ENCODE data around the gene PDXP. TPM values are rescaled to one million over a fixed set of nuclear protein-coding genes. Genes with fewer than 3 reads are reported as not detected.
"Not testable (repeated sequence)": the region's sequence is repeated elsewhere in the genome, so short reads cannot be mapped to it uniquely, and the experiment has no call there.

Gene PDXP
- total RNA-seq, 2 donors from 2014 or later: 17.3 to 17.5 TPM

DNA sequence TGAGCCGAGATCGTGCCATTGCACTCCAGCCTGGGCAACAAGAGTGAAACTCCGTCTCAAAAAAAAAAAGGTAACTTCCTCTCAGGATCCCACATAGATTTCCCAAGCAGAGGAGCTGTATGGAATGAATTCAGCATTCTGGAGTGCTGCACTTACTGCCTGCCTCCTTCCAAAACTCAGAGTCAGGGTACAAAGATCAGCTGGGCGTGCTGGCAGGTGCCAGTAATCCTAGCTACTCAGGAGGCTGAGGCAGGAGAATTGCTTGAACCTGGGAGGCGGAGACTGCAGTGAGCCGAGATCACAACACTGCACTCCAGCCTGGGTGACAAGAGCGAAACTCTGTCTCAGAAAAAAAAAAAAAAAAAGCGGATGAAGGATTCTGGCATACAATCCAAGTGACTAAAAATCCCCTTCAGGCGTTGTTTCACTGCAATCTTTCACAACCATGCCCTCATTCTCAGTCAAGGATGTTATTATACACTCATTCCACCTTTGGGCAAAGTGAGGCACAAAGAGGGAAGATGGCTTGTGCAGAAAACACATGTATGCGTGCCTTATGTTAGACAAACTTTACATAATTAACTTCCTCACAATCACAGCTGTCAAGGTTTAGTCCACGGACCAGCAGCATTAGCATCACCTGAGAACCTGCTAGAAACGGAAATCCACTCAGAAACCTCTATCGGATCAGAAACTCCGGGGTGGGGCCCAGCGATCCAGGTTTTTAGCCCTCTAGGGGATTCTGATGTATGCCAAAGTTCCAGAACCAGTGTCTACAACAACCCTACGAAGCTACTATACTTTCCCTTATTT is 26.5 kb downstream of the PDXP start:
- intact Hi-C loops (cut with DNase I): loop anchor here (5.0 kb wide), 3 partner anchors 43 to 57 kb away; no protein-coding TSS in a partner anchor
- no peak for DNase-seq
- no peak for ATAC-seq

DNA sequence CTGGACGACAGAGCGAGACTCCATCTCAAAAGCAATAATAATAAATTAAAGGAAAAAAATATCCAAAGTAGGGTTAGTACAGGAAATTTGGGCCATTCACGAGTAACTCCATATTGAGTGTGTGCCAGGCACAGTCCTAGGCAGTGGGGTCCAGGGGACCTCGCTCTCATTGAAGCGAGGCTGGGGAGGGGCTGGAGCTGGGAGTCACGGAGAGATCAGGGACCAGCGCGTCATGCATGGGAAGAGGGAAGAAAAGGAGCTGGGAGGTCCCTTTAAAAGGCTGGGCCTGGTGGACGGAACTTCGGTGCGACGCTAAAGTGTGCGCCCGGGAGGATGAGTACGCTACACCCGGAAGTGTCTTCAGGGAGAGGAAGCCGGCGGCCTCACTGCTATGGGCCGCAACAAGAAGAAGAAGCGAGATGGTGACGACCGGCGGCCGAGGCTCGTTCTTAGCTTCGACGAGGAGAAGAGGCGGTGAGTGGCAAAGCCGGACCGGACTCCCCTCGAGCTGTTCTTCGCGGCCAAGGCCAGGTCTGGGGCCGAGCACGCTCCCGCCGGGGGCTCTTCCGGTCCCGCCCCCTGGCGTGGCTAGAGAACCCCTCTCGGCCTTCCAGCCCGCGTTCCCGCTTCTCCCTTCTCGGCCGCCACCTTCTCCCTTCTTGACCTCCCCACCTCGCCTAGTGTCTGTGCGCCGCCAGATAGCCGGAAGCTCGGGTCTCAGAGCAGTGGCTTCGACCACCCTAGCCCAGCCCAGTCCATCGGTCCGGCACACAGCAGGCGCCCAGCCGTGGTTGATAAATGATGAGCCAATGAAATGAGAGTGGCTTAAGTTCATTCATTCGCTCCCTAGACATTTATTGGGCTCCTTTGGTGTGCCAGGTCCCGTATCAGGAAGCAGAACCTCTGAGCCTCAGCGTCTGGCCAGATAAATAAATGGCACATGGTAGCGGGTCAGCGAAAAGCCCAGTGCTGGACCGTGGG is 27.8 kb downstream of the PDXP start, which contains the start of gene NOL12:
TSS of gene NOL12 (plus strand) at position 342 of the 981 bp plus-strand sequence. CDS start at position 392, 50 bp downstream.
- intact Hi-C loops (cut with DNase I): loop anchor here (5.0 kb wide), 2 partner anchors 51 to 56 kb away; no protein-coding TSS in a partner anchor
- DNase-seq (peak; percentile 82), ATAC-seq (peak; percentile 87 to 94)

DNA sequence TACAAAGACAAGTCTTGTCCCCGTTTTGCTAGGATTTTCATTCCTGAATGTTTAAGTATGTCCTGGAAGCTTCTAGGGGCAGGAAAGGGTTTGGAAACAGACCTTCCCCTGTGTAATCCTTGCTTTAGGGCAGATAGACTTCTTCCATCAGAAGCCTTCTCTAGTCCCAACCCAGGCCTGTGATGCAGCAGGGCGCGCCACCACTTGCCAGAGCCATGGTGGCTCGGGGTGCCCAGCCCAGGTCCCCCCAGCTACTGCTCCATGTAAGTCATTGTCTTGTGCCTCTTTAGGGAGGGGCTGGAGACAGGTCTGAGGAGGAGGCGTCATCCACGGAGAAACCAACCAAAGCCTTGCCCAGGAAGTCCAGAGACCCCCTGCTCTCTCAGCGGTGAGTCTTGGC is 31.9 kb downstream of the PDXP start:
- no peak for DNase-seq
- intact Hi-C loops (cut with DNase I): no loop called here

DNA sequence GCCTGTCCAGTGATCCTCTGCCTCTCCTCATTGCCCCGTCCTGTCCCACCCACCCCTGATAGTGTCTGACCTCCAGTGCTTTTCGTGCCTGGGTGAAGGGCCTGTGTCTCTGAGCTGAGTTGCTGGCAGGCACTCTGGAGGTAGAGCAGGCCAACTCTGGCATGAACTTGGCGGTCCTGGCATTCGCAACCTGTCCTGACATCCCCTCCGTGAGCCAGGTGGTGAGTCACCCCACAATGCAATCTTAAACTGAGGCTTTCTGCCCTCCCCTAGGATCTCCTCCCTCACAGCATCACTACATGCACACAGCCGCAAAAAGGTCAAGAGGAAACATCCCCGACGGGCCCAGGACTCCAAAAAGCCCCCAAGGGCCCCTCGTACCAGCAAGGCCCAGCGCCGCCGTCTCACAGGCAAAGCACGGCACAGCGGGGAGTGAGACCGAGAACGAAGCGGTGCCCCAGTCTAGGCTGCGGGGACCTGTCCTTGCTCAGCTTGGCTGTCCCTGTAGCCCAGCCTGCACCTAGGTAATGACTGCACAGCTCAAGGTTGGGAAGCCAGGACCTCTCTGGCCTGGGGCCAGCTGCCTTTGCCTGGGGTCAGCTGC is 32.5 kb downstream of the PDXP start:
- intact Hi-C loops (cut with DNase I): no loop called here
- ATAC-seq (peak in 1 of 2 donors; percentile 65), DNase-seq (no peak)

More for the DNA sequence above, 31.9 kb downstream of the PDXP start:
- ATAC-seq: no peak

DNA sequence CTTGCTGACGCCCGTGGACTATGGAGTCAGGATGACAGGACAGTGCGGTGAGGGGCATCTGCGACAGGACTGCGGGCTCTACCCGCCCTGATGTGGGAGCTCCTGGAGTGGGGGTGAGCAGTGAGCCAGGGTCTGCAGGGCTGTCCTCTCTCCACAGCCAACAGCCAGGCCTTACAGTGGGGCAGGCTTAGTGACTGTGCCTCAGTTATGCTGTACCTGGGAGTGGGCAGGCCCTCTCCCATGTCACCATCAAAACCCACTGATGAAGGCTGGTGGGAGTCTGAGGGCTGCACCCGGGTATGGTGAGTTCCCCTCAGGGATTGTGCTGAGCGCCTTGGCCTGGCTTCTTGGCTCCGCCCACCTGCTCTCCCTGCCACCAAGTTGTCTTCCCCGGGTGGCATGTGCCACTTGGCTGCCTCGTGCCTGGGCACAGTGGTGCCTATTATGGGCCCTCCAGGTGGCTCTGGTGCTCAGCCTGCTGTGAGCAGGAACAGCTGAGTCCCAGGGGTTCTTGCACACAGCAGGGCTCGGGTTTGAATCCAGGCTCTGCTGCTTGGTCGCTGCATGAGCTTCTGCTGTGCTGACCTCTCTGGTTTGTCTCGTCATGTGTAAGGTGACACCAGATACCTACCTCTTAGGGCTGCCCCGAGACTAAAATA is 34.2 kb downstream of the PDXP start:
- DNase-seq: no peak
- no peak for ATAC-seq
- intact Hi-C loops (cut with DNase I): no loop called here

DNA sequence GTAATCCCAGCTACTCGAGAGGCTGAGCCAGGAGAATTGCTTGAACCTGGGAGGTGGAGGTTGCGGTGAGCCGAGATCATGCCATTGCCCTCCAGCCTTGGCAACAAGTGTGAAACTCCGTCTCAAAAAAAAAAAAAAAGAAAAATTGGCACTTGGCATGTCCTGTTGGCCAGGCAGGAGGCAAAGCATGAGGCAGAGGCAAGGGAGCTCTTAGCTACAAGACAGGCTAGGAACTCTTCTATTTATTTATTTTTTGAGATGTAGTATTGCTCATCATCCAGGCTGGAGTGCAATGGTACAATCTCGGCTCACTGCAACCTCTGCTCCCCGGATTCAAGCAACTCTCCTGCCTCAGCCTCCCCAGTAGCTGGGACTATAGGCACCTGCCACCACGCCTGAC is 35.6 kb downstream of the PDXP start:
- ATAC-seq; intact Hi-C loops (cut with DNase I); DNase-seq: not testable (repeated sequence)

DNA sequence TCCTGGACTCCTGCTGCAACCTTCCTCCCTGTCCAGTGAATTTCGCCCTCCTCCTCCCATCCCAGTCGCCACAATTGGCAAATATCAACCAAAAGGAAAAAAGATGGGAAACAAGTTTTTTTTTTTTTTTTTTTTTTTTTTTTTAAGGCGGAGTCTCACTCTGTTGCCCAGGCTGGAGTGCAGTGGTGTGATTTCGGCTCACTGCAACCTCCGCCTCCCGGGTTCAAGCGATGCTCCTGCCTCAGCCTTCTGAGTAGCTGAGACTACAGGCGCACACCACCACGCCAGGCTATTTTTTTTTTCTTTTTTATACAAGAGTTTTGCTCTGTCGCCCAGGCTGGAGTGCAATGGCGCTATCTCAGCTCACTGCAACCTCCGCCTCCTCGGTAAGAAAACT is 37.7 kb downstream of the PDXP start:
- DNase-seq; intact Hi-C loops (cut with DNase I); ATAC-seq: not testable (repeated sequence)

DNA sequence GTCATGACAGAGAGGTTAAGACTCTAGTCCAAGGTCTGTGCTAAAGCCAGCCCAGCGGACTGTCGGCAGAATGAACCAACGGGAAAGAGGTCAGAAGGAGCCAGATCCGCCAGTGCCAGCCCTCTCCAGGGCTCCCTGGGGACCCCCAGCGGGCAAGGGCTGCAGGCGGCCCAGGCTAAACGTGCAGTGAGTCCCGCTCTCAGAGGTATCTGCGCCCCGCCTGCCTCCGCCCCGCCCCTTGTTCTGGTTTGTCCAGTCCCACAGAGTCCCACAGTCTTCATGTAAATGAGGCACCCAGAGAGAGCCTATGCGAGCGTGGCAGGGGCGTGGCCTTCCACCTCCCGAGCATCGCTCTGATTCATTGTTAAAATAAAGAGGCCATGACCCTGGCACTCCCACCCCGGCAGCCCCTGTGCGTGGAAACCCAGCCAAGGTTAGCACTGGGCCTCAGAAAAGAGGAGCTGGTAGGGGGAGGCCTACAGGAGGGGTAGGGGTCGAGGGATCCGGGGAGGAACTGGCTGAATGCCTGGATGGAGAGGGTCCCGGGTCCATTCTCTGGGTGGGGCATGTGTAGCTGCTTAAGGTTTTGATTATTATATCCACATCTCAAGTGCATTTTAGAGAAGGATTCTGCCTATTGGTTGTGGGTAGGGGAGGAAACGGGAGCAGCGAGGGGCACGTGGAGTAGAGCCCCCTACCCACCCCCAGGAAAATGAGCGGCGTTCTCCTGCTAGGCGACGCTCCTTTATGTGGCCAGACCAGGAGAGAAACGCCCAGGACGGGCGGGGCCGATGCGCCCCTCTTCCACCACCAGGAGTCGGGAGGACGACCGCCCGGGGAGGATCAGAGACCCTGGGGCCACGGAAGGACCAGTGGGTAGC is 38.4 kb downstream of the PDXP start, which contains the start of gene TRIOBP:
TSS of gene TRIOBP (plus strand) at position 392 of the 881 bp plus-strand sequence. CDS start 4,318 bp downstream, outside the sequence.
- intact Hi-C loops (cut with DNase I): no loop called here
- DNase-seq (peak; percentile 97), ATAC-seq (peak; percentile 98 to 99)

DNA sequence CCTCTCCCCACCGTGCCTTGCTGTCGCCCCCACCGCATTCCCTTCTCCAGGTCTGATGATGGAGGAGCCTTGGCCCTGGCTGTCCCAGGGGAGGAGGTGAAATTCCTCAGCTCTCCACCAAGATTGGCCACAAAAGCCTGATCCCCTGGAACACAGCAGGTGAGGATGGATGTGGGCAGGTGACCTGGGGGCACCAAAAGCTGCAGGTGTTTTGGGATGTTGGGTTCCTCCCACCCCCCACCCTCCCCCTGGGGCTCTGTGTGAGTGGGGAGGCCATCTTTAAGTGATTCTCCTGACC is 39.0 kb downstream of the PDXP start:
- no peak for DNase-seq
- intact Hi-C loops (cut with DNase I): no loop called here

DNA sequence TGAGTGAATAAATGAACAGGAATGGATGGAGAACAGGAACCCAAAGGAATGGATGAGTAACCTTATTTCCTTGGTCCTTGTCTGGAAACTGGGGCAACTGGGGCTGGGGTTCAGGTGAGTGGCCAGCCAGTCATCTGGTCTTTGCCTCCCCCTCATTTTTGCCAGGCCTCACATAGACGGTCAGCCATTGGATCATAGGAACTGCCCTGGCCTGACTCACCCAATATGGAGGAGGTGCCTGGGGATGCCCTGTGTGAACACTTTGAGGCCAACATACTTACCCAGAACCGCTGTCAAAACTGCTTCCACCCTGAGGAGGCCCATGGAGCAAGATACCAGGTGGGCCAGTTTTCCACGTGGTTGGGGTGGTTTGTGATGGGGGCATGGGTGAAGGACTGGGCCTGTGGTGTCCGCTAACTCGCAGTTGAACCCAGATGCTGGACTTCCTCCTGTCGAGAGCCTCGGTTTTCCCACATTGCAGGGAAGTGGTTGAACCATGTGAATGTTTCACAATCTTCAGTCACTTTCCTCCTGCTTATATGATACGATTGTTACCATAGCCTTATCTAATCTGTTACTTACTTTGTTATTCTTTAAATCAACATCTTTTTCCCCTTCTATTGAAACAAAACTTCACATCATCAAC is 42.7 kb downstream of the PDXP start:
- ATAC-seq (no peak), DNase-seq (no peak)
- intact Hi-C loops (cut with DNase I): loop anchor here in 1 of 2 donors (10.0 kb wide), 1 partner anchor 94 kb away; no protein-coding TSS in a partner anchor

More for the DNA sequence above, 39.0 kb downstream of the PDXP start:
- no peak for ATAC-seq

DNA sequence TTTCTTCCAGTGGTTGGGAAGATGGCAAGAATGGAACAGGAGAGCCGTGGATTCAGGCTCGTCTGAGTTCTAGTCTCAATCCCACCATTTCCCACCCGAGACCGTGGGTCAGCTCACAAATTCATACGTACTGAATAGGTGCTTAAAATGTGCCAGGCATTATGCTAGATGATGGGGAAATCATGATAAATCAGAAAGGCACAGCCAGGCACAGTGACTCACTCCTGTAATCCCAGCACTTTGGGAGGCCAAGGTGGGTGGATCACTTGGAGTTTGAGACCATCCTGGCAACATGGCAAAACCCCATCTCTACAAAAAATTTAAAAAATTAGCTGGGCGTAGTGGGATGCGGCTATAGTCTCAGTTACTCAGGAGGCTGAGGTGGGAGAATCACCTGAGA is 45.4 kb downstream of the PDXP start:
- intact Hi-C loops (cut with DNase I): loop anchor here in 1 of 2 donors (10.0 kb wide), 1 partner anchor 91 kb away; no protein-coding TSS in a partner anchor
- ATAC-seq: peak in 1 of 2 donors; percentile 17
- no peak for DNase-seq

DNA sequence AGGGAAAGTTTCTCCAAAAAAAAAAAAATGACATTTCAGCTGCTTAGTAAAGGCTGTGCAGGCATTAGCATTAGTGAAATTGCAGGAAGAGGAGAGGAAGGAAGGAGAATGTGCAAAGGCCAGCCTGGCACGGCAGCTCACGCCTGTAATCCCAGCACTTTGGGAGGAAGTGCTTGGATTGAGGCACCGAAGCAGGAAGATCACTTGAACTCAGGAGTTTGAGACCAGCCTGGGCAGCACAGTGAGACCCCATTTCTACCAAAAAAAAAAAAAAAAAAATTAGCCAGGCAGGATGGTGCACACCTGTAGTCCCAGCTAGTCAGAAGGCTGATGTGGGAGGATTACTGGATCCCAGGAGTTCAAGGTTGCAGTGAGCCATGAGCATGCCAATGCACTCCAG is 46.1 kb downstream of the PDXP start:
- intact Hi-C loops (cut with DNase I): loop anchor here in 1 of 2 donors (10.0 kb wide), 1 partner anchor 90 kb away; no protein-coding TSS in a partner anchor
- no peak for DNase-seq
- no peak for ATAC-seq

DNA sequence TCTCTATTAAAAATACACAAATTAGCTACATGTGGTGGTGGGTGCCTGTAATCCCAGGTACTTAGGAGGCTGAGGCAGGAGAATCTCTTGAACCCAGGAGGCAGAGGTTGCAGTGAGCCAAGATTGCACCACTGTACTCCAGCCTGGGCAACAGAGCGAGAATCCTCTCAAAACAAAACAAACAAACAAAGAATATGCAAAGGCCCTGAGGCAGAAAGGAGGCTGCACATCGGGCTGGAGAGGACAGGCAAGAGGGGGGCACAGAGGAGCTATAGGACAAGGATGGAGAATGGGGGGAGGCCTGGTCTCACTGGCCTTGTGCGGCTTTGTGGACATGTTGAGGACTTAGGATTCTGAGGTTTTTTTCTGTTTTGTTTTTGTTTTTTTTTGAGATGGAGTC is 46.7 kb downstream of the PDXP start:
- intact Hi-C loops (cut with DNase I): loop anchor here in 1 of 2 donors (10.0 kb wide), 1 partner anchor 90 kb away; no protein-coding TSS in a partner anchor
- DNase-seq (no peak), ATAC-seq (no peak)

DNA sequence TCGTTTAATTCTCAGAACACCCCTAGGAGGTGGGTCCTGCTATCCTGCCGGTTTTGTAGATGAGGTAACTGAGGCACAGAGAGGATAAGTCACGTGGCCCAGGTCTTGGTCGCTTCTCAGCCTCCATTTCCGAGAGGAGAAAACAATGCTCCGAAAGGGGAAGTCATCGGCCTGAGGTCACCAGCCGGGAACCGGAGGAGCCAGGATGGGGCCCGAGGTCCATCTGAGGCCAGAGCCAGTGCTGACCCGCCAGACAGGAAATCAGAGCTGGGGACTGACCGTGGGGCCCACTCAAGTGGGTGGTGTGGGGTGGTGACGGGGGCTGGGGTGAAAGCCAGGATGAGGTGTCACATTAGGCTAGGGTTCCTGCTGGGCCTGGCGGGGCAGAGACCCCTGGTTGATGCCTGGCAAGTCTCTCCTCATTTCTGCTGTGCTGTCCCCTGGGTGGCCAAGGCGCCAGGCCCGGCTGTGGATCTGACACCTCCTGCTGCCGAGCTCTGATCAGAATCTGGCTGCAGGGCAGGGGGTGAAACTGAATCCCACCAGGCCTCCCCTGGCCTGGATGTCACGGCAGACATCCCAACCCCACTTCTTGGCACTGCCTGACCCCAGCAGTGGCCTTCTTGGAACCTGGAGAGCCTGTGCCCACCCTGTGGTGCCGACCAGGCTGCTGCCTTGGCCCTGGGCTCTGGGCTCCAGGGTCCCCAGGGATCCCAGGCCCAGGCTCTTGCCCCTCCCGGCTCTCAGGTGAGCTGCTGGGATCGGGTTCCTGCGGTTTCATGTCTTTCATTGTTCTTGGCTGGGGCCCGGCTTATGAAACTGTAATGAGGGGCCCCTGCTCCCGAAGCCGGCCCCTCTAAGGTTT is 50.3 kb downstream of the PDXP start:
- DNase-seq (no peak), ATAC-seq (peak; percentile 50 to 66)
- intact Hi-C loops (cut with DNase I): loop anchor here in 1 of 2 donors (10.0 kb wide), 1 partner anchor 86 kb away; no protein-coding TSS in a partner anchor

DNA sequence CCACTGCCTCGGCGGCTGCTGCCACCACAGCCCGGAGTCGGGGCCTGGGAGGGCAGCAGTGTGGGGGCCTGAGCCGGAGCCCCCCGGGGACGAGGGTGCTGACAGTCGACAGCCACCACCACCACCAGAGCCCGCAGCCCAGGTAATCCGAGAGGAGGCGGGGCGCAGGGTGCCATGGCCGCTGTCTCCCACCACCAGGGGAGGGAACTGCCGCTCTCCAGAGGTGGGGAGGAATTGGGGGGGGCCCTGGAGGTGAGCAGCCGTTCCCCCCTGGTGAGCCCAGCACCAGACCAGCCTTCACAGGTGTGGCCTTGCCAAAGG is 50.9 kb downstream of the PDXP start:
- no peak for ATAC-seq
- no peak for DNase-seq
- intact Hi-C loops (cut with DNase I): loop anchor here in 1 of 2 donors (10.0 kb wide), 1 partner anchor 85 kb away; no protein-coding TSS in a partner anchor

DNA sequence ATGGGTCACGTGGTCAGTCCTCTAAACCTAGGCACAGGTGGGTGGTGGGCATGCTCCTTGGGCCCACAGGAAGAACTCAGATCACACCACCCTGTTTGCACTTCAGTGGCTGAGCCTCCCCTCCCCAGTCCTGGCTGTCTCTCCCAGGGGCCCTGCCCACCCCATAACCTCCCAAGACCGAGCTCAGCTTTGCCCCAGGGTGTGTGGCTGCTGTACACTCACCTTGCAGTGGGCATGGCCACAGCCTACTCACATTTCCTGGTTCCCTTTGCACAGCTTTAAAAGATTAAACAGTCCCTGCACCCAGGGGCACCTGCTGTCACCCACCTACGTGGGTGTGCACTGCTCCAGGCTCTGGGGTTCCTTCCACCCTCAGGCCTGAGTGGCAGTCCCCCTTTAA is 52.2 kb downstream of the PDXP start:
- DNase-seq: no peak
- no peak for ATAC-seq
- intact Hi-C loops (cut with DNase I): no loop called here

Data from left cardiac atrium (tissue), 4 donors.